A673 (cell line): ENCODE measurements around the gene FANCB. TPM values are rescaled to one million over a fixed set of nuclear protein-coding genes. Genes with fewer than 3 reads are reported as not detected.

Experiments
- BruUV-seq: library from RNA; stranded (reverse); fragments of 400-500 nt; replicated peaks from 2 replicates; lab custom pipeline; 2021; lab: Mats Ljungman, UMichigan
- CTCF ChIA-PET: fragments of 300-600 bp; sonication (Branson Sonifier 250); formaldehyde crosslinking; loops from one replicate; lab custom pipeline; 2022; ENCODE audit warnings: antibody characterized with exemption; lab: Charles Lee
- POLR2A ChIA-PET: fragments of 300-600 bp; sonication (Branson Sonifier 250); formaldehyde crosslinking; loops from one replicate; lab custom pipeline; 2022; ENCODE audit warnings: antibody characterized with exemption; ENCODE audit not compliant: low non-redundant PET; lab: Charles Lee
- DNase-seq: peaks from one replicate; pipeline ENCODE4 v3.0.0-alpha.2; 2015; ENCODE audit warnings: low spot score
- H3K27ac ChIP-seq: fragments of 200-600 bp; sonication (generic); 2 replicates; pipeline ENCODE4 v1.5.1; 2016; ENCODE audit warnings: mixed run types, low read depth, mild to moderate bottlenecking, mixed read lengths, antibody characterized with exemption, low read length; ENCODE audit not compliant: poor library complexity, severe bottlenecking
- H3K27me3 ChIP-seq: fragments of 200-600 bp; sonication (generic); replicated peaks from 2 replicates; pipeline ENCODE4 v1.6.1; 2017; ENCODE audit warnings: mixed run types, low read depth, mild to moderate bottlenecking, mixed read lengths, antibody characterized with exemption, low read length; ENCODE audit not compliant: insufficient read depth, poor library complexity
- H3K36me3 ChIP-seq: fragments of 200-600 bp; sonication (generic); 2 replicates; pipeline ENCODE4 v1.6.1; 2016; ENCODE audit warnings: mixed run types, mild to moderate bottlenecking, mixed read lengths, antibody characterized with exemption, low read length; ENCODE audit not compliant: insufficient read depth, poor library complexity, severe bottlenecking
- H3K4me1 ChIP-seq: fragments of 200-600 bp; sonication (generic); 2 replicates; pipeline ENCODE4 v1.6.1; 2017; ENCODE audit warnings: mixed run types, mild to moderate bottlenecking, mixed read lengths, antibody characterized with exemption, low read length; ENCODE audit not compliant: insufficient read depth, poor library complexity, severe bottlenecking
- H3K4me3 ChIP-seq: fragments of 200-600 bp; sonication (generic); 2 replicates; pipeline ENCODE4 v1.5.1; 2016; ENCODE audit warnings: low read depth, mixed run types, mild to moderate bottlenecking, mixed read lengths, low read length; ENCODE audit not compliant: poor library complexity, severe bottlenecking
- H3K9me3 ChIP-seq: fragments of 200-600 bp; sonication (generic); 2 replicates; pipeline ENCODE4 v1.6.1; 2016; ENCODE audit warnings: mixed run types, low read depth, mild to moderate bottlenecking, mixed read lengths, antibody characterized with exemption, low read length; ENCODE audit not compliant: poor library complexity, severe bottlenecking
- EZH2 ChIP-seq: fragments of 200-600 bp; sonication (generic); IDR thresholded peaks from 2 replicates; pipeline ENCODE4 v1.6.1; 2017; ENCODE audit warnings: borderline replicate concordance, low read depth, mild to moderate bottlenecking, mixed read lengths, antibody characterized with exemption, low read length; ENCODE audit not compliant: poor library complexity, severe bottlenecking
- intact Hi-C: fragments of 100-400 bp; cut with micrococcal nuclease; formaldehyde crosslinking; loops from one replicate; pipeline ENCODE4 v1.10.0; 2022; ENCODE audit not compliant: unreplicated experiment
- total RNA-seq: library from RNA; stranded (reverse); gene quantifications from 2 replicates; pipeline ENCODE4 v1.2.3, GENCODE V29; 2021
- TF ChIP-seq, protein P1 (sequence below): fragments of 300-800, 200-600 bp; sonication (generic); conservative IDR thresholded peaks from 2 replicates; pipeline ENCODE4 v1.5.1; 2017; ENCODE audit warnings: low read depth, mild to moderate bottlenecking, antibody characterized with exemption, low read length, moderate library complexity, mixed read lengths

Gene FANCB
- total RNA-seq, 1 experiment from 2014 or later: 16.8 TPM

DNA sequence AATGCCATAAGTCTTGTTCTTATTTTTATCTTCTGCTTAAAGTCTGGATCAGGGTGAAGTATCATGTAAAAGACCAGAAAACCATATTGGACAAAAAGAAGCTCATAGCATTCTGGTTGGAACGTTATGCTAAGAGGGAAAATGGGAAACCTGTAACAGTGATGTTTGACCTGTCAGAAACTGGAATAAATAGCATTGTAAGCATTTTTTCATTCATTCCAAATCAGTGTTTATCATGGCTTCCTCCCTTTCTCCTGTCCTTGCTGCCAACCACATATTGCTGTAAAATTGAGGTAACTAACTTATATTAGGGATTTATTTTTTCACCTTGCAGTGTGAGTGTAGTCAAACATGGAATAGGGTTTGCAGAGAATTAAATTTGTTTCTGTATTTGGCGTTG, 24.2 kb upstream of the FANCB start:
- no TSS peak for BruUV-seq
- TF ChIP-seq, protein P1, sequence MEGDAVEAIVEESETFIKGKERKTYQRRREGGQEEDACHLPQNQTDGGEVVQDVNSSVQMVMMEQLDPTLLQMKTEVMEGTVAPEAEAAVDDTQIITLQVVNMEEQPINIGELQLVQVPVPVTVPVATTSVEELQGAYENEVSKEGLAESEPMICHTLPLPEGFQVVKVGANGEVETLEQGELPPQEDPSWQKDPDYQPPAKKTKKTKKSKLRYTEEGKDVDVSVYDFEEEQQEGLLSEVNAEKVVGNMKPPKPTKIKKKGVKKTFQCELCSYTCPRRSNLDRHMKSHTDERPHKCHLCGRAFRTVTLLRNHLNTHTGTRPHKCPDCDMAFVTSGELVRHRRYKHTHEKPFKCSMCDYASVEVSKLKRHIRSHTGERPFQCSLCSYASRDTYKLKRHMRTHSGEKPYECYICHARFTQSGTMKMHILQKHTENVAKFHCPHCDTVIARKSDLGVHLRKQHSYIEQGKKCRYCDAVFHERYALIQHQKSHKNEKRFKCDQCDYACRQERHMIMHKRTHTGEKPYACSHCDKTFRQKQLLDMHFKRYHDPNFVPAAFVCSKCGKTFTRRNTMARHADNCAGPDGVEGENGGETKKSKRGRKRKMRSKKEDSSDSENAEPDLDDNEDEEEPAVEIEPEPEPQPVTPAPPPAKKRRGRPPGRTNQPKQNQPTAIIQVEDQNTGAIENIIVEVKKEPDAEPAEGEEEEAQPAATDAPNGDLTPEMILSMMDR: no peak
- no peak for TF ChIP-seq EZH2
- H3K9me3 ChIP-seq: no peaks in the 10 kb centered on the region
- H3K4me3 ChIP-seq: no peak overlapping the region
- no peaks in the 10 kb centered on the region for H3K27me3 ChIP-seq
- peaks cover 7% of the 10 kb centered on the region for H3K4me1 ChIP-seq
- no peaks in the 10 kb centered on the region for H3K36me3 ChIP-seq
- ChIA-PET POLR2A (no interaction called here), CTCF (no interaction called here)
- no peak for DNase-seq
- no peak overlapping the region for H3K27ac ChIP-seq
- intact Hi-C loops: no loop called here

DNA sequence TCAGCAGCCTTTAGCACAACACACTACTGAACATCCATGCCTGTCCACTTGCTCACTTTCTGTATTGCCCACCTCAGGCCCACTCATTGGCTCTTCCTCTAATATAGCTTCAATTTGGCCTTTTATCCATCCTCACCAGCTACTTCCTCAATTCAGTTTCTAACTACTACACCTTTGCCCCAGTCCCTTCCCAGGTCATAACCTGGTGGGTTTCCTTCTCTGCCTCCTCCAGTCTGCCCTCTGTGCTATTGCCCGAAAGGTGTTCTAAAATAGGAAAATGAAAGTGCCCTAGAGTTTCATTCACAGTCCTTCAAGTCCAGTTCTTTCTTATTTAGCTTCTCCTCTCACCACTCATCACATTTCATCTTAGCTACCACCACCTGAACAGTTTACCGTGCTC, 23.4 kb upstream of the FANCB start:
- no peaks in the 10 kb centered on the region for H3K9me3 ChIP-seq
- H3K27me3 ChIP-seq: no peaks in the 10 kb centered on the region
- no peaks in the 10 kb centered on the region for H3K36me3 ChIP-seq
- no peak overlapping the region for H3K27ac ChIP-seq
- CTCF ChIA-PET: no interaction called here
- POLR2A ChIA-PET: no interaction called here
- no peak for TF ChIP-seq EZH2
- TF ChIP-seq, protein P1: no peak
- DNase-seq: no peak
- intact Hi-C loops: no loop called here
- H3K4me3 ChIP-seq: no peak overlapping the region
- peaks cover 7% of the 10 kb centered on the region for H3K4me1 ChIP-seq
- BruUV-seq: no TSS peak

DNA sequence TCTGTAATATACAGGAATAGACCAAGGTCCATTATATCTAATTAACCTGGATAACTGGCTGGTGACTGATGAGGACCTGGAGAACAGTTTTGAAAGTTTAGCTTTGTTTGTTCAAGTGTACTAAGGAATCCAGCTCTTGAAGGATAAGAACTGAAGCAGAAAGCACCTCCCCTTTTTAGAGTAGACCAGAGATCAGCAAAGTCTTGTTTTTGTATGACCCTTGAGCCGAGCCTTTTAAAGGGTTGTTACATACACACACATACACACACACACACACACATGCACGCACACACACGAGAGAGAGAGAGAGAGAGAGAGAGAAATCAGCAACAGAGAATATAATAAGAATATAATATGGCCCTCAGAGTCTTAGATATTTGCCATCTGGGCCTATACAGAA, 13.4 kb upstream of the FANCB start:
- BruUV-seq: no TSS peak
- Histone ChIP-seq H3K4me1 (no peaks in the 10 kb centered on the region), H3K27ac (no peak overlapping the region), H3K27me3 (no peaks in the 10 kb centered on the region), H3K9me3 (no peaks in the 10 kb centered on the region), H3K4me3 (no peak overlapping the region), H3K36me3 (no peaks in the 10 kb centered on the region)
- no peak for TF ChIP-seq EZH2
- intact Hi-C loops: no loop called here
- ChIA-PET POLR2A (no interaction called here), CTCF (no interaction called here)
- no peak for DNase-seq

DNA sequence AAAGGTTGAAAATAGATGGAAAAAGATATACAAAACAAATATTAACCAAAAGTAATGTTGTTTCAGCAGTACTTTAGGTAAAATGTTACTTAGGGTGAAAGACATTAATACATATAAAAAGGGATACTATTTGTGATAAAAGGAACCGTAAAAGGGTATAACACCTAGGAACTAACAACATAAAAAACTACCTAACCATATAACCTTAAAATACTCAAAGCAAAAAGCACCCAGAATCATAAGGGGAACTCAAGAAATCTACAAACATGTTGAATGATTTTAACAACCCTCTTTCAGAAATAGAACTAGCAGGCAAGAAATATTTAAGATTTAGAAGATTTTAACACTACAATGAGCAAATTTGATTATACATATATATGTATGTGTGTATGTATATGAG, 11.8 kb upstream of the FANCB start:
- BruUV-seq: no TSS peak
- intact Hi-C loops: no loop called here
- no peaks in the 10 kb centered on the region for H3K27me3 ChIP-seq
- no peaks in the 10 kb centered on the region for H3K9me3 ChIP-seq
- no peaks in the 10 kb centered on the region for H3K4me1 ChIP-seq
- H3K36me3 ChIP-seq: no peaks in the 10 kb centered on the region
- H3K4me3 ChIP-seq: no peak overlapping the region
- POLR2A ChIA-PET: no interaction called here
- no peak for DNase-seq
- CTCF ChIA-PET: no interaction called here
- H3K27ac ChIP-seq: no peak overlapping the region
- TF ChIP-seq, protein P1: no peak
- no peak for TF ChIP-seq EZH2
